OCI-LY7 (cell line): ENCODE results near the gene KMT5B.

Experiments used
- EZH2phosphoT487 ChIP-seq: fragments of 200-600 bp; sonication (generic); IDR thresholded peaks from 2 replicates; pipeline ENCODE4 v1.6.1; 2018; ENCODE audit warnings: low read depth, borderline replicate concordance, mild to moderate bottlenecking, mixed run types, antibody characterized with exemption, low read length, moderate library complexity, mixed read lengths
- TF ChIP-seq, protein P1 (sequence below): fragments of 200-600 bp; sonication (generic); conservative IDR thresholded peaks from 2 replicates; pipeline ENCODE4 v1.5.1; 2014; ENCODE audit warnings: mild to moderate bottlenecking, antibody characterized with exemption, low read length, moderate library complexity, mixed read lengths

DNA sequence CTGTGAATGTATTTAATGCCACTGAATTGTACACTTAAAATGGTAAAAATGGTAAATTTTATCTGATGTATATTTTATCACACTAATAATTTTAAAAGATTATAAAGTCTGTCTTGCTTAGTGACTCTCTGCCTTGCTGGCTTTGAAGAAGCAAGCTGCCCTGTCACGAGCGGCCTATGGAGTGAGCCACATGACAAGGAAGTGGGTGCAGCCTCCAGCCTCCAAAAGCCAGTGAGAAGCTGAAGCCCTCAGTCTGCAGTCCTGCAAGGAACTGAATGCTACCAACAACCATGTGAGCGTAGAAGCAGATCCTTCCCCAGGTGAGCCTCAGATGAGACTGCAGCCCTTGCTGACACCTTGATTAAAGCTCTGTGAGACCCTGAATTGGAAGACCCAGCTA, 38.7 kb upstream of the KMT5B start:
- TF ChIP-seq, protein P1, sequence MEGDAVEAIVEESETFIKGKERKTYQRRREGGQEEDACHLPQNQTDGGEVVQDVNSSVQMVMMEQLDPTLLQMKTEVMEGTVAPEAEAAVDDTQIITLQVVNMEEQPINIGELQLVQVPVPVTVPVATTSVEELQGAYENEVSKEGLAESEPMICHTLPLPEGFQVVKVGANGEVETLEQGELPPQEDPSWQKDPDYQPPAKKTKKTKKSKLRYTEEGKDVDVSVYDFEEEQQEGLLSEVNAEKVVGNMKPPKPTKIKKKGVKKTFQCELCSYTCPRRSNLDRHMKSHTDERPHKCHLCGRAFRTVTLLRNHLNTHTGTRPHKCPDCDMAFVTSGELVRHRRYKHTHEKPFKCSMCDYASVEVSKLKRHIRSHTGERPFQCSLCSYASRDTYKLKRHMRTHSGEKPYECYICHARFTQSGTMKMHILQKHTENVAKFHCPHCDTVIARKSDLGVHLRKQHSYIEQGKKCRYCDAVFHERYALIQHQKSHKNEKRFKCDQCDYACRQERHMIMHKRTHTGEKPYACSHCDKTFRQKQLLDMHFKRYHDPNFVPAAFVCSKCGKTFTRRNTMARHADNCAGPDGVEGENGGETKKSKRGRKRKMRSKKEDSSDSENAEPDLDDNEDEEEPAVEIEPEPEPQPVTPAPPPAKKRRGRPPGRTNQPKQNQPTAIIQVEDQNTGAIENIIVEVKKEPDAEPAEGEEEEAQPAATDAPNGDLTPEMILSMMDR: no peak
- no peak for TF ChIP-seq EZH2phosphoT487
